Trophoblast cell (in vitro differentiated cells and primary cell): ENCODE data around the gene CD300LB. TPM values are rescaled to one million over a fixed set of nuclear protein-coding genes. Genes with fewer than 3 reads are reported as not detected.

ENCODE experiments used
- DNase-seq, 2 donors: peaks; one replicate each; pipeline ENCODE4 v3.0.0-alpha.2; 2016
- H2AFZ ChIP-seq: 2 replicates; pipeline ENCODE4 v1.6.1; 2013; ENCODE audit warnings: low read length, moderate library complexity, mild to moderate bottlenecking; ENCODE audit not compliant: insufficient read depth, poor library complexity
- H2AK5ac ChIP-seq: 2 replicates; pipeline ENCODE4 v1.6.1; 2013; ENCODE audit warnings: mild to moderate bottlenecking, low read length
- H2BK120ac ChIP-seq: 2 replicates; pipeline ENCODE4 v1.6.1; 2013; ENCODE audit warnings: low read length, mild to moderate bottlenecking, moderate library complexity; ENCODE audit not compliant: insufficient read depth, poor library complexity
- H2BK12ac ChIP-seq: 2 replicates; pipeline ENCODE4 v1.6.1; 2013; ENCODE audit warnings: mild to moderate bottlenecking, low read length, moderate library complexity
- H2BK5ac ChIP-seq: 2 replicates; pipeline ENCODE4 v1.6.1; 2013; ENCODE audit warnings: low read length, low read depth, moderate library complexity, mild to moderate bottlenecking; ENCODE audit not compliant: poor library complexity
- H3K14ac ChIP-seq: 2 replicates; pipeline ENCODE4 v1.6.1; 2013; ENCODE audit warnings: mild to moderate bottlenecking, low read length
- H3K18ac ChIP-seq: 2 replicates; pipeline ENCODE4 v1.6.1; 2013; ENCODE audit warnings: mild to moderate bottlenecking, low read length
- H3K23ac ChIP-seq: 2 replicates; pipeline ENCODE4 v1.6.1; 2013; ENCODE audit warnings: low read length
- H3K27ac ChIP-seq: 2 replicates; pipeline ENCODE4 v1.5.1; 2013; ENCODE audit warnings: low read depth, mild to moderate bottlenecking, inconsistent platforms, low read length, moderate library complexity
- H3K27me3 ChIP-seq: 2 replicates; pipeline ENCODE4 v1.6.1; 2013; ENCODE audit warnings: inconsistent platforms, mild to moderate bottlenecking, low read length, moderate library complexity; ENCODE audit not compliant: insufficient read depth
- H3K36me3 ChIP-seq, 2 experiments: 1 replicate in 1 of 2; 2 replicates in 1 of 2; pipeline ENCODE4 v1.6.1; 2013; ENCODE audit warnings: low read length in 2 of 2, mild to moderate bottlenecking in 2 of 2, moderate library complexity in 1 of 2; ENCODE audit not compliant: insufficient read depth in 2 of 2, control insufficient read depth in 1 of 2
- H3K4ac ChIP-seq: 2 replicates; pipeline ENCODE4 v1.6.1; 2013; ENCODE audit warnings: low read depth, mild to moderate bottlenecking, low read length, moderate library complexity
- H3K4me1 ChIP-seq, 2 experiments: 1 replicate in 1 of 2; 2 replicates in 1 of 2; pipeline ENCODE4 v1.6.1; 2013; ENCODE audit warnings: low read length in 2 of 2, mild to moderate bottlenecking in 2 of 2, moderate library complexity in 1 of 2; ENCODE audit not compliant: insufficient read depth in 2 of 2, control insufficient read depth in 1 of 2
- H3K4me2 ChIP-seq: 2 replicates; pipeline ENCODE4 v1.6.1; 2013; ENCODE audit warnings: inconsistent platforms, mild to moderate bottlenecking, low read length, moderate library complexity
- H3K4me3 ChIP-seq: 2 replicates; pipeline ENCODE4 v1.5.1; 2013; ENCODE audit warnings: mild to moderate bottlenecking, low read depth, low read length, inconsistent platforms
- H3K79me1 ChIP-seq: one replicate; pipeline ENCODE4 v1.6.1; 2013; ENCODE audit warnings: low read length
- H3K79me2 ChIP-seq: 2 replicates; pipeline ENCODE4 v1.6.1; 2013; ENCODE audit warnings: low read length, mild to moderate bottlenecking; ENCODE audit not compliant: control insufficient read depth, insufficient read depth, poor library complexity
- H3K9ac ChIP-seq: 2 replicates; pipeline ENCODE4 v1.6.1; 2013; ENCODE audit warnings: mild to moderate bottlenecking, low read length
- H3K9me3 ChIP-seq: 2 replicates; pipeline ENCODE4 v1.6.1; 2013; ENCODE audit warnings: low read depth, mild to moderate bottlenecking, control low read depth, inconsistent platforms, low read length; ENCODE audit not compliant: insufficient read depth
- H4K12ac ChIP-seq: 2 replicates; pipeline ENCODE4 v1.6.1; 2013; ENCODE audit warnings: low read depth, mild to moderate bottlenecking, low read length, moderate library complexity
- H4K8ac ChIP-seq: 2 replicates; pipeline ENCODE4 v1.6.1; 2013; ENCODE audit warnings: low read depth, mild to moderate bottlenecking, low read length, moderate library complexity
- H4K91ac ChIP-seq: one replicate; pipeline ENCODE4 v1.6.1; 2013; ENCODE audit warnings: low read depth, mild to moderate bottlenecking, low read length, moderate library complexity
- WGBS: extraction: QIAGEN DNeasy Blood & Tissue Kit; methylation state at CpG from one replicate; pipeline ENCODE4 v1.1.7; 2013; ENCODE audit warnings: missing lambda C conversion rate; ENCODE audit not compliant: insufficient read length, insufficient coverage; ENCODE audit errors: extremely low coverage; 5-methylcytosine and 5-hydroxymethylcytosine counted together
- polyA plus RNA-seq: library from polyadenylated mRNA; stranded (reverse); fragments of 200-250 nt; gene quantifications from 2 replicates; pipeline ENCODE4 v1.2.3, GENCODE V29; 2013

CD300LB gene
- not detected in 2 replicates for polyA plus RNA-seq

GRCh38 chr17:74531231-74531761 is at the start of gene CD300LB:
CD300LB (minus strand) TSS chr17:74531475; CDS start chr17:74531350, 125 bp downstream.
- H2BK12ac ChIP-seq = no peak within 1 kb of the TSS
- H2AFZ ChIP-seq = no peak within 1 kb of the TSS
- no peak within 1 kb of the TSS for H2BK5ac ChIP-seq
- no peak within 1 kb of the TSS for H3K9ac ChIP-seq
- H3K23ac ChIP-seq = no peak within 1 kb of the TSS
- H3K14ac ChIP-seq = no peak within 1 kb of the TSS
- no peaks in the 10 kb centered on the region for H3K36me3 ChIP-seq
- no peak within 1 kb of the TSS for H2BK120ac ChIP-seq
- no peak within 1 kb of the TSS for H3K4ac ChIP-seq
- no peaks in the 10 kb centered on the region for H3K9me3 ChIP-seq
- H3K27me3 ChIP-seq = no peaks in the 10 kb centered on the region
- H3K18ac ChIP-seq = no peak within 1 kb of the TSS
- no peak within 1 kb of the TSS for H3K4me3 ChIP-seq
- H3K4me1 ChIP-seq = no peaks in the 10 kb centered on the region
- H4K12ac ChIP-seq = no peak within 1 kb of the TSS
- no peak for DNase-seq
- WGBS = no CpG with 5 or more reads among the region's 10 CpGs
- H4K8ac ChIP-seq = no peak within 1 kb of the TSS
- H2AK5ac ChIP-seq = no peak within 1 kb of the TSS
- H3K4me2 ChIP-seq = no peak within 1 kb of the TSS
- no peak within 1 kb of the TSS for H3K27ac ChIP-seq
- no peak within 1 kb of the TSS for H4K91ac ChIP-seq
- no peaks in the 10 kb centered on the region for H3K79me1 ChIP-seq
- H3K79me2 ChIP-seq = no peaks in the 10 kb centered on the region

- Histone ChIP-seq H2AK5ac (no peak overlapping the region), H2BK5ac (no peak overlapping the region), H3K9me3 (peaks cover 16% of the 10 kb centered on the region), H4K91ac (no peak overlapping the region), H2AFZ (no peak overlapping the region), H3K14ac (no peak overlapping the region), H4K8ac (no peak overlapping the region), H3K36me3 (no peaks in the 10 kb centered on the region), H3K4me2 (no peak overlapping the region), H3K4me3 (no peak overlapping the region), H3K4me1 (no peaks in the 10 kb centered on the region), H3K79me2 (no peaks in the 10 kb centered on the region), H3K9ac (no peak overlapping the region), H3K18ac (no peak overlapping the region), H3K4ac (no peak overlapping the region), H3K27ac (no peak overlapping the region), H3K23ac (no peak overlapping the region), H2BK120ac (no peak overlapping the region), H3K79me1 (no peaks in the 10 kb centered on the region), H4K12ac (no peak overlapping the region), H2BK12ac (no peak overlapping the region), H3K27me3 (no peaks in the 10 kb centered on the region)
- no CpG with 5 or more reads among the region's 7 CpGs for WGBS
- DNase-seq = no peak
Observed at GRCh38 chr17:74579900-74580299, 48.6 kb upstream of the CD300LB start.

GRCh38 chr17:74578979-74579378 is 47.7 kb upstream of the CD300LB start:
- Histone ChIP-seq H3K4ac (no peak overlapping the region), H3K14ac (no peak overlapping the region), H2AK5ac (no peak overlapping the region), H3K9ac (no peak overlapping the region), H2AFZ (no peak overlapping the region), H3K79me2 (no peaks in the 10 kb centered on the region), H3K36me3 (no peaks in the 10 kb centered on the region), H2BK12ac (no peak overlapping the region), H4K12ac (no peak overlapping the region), H3K27ac (no peak overlapping the region), H4K8ac (no peak overlapping the region), H3K9me3 (peaks cover 9% of the 10 kb centered on the region), H3K79me1 (no peaks in the 10 kb centered on the region), H2BK120ac (no peak overlapping the region), H3K4me1 (no peaks in the 10 kb centered on the region), H3K23ac (no peak overlapping the region), H4K91ac (no peak overlapping the region), H3K4me2 (no peak overlapping the region), H3K4me3 (no peak overlapping the region), H3K27me3 (no peaks in the 10 kb centered on the region), H2BK5ac (no peak overlapping the region), H3K18ac (no peak overlapping the region)
- DNase-seq = no peak
- no CpG with 5 or more reads among the region's 9 CpGs for whole genome bisulfite sequencing

- H3K79me1 ChIP-seq = no peaks in the 10 kb centered on the region
- no peak overlapping the region for H3K4me2 ChIP-seq
- H2BK12ac ChIP-seq = no peak overlapping the region
- H2AK5ac ChIP-seq = no peak overlapping the region
- H4K12ac ChIP-seq = no peak overlapping the region
- no peaks in the 10 kb centered on the region for H3K4me1 ChIP-seq
- H3K27ac ChIP-seq = no peak overlapping the region
- H3K23ac ChIP-seq = no peak overlapping the region
- H4K8ac ChIP-seq = no peak overlapping the region
- no CpG with 5 or more reads among the region's 5 CpGs for WGBS
- H2BK120ac ChIP-seq = no peak overlapping the region
- H3K4me3 ChIP-seq = no peak overlapping the region
- no peak overlapping the region for H3K9ac ChIP-seq
- no peak overlapping the region for H3K4ac ChIP-seq
- no peak overlapping the region for H2BK5ac ChIP-seq
- no peak for DNase-seq
- no peaks in the 10 kb centered on the region for H3K9me3 ChIP-seq
- no peak overlapping the region for H2AFZ ChIP-seq
- no peaks in the 10 kb centered on the region for H3K27me3 ChIP-seq
- H3K79me2 ChIP-seq = no peaks in the 10 kb centered on the region
- H3K14ac ChIP-seq = no peak overlapping the region
- no peaks in the 10 kb centered on the region for H3K36me3 ChIP-seq
- H3K18ac ChIP-seq = no peak overlapping the region
- H4K91ac ChIP-seq = no peak overlapping the region
Observed at GRCh38 chr17:74574489-74575142, 43.3 kb upstream of the CD300LB start.
